ENCODE data around the gene CLASP2. TPM values are rescaled to one million over a fixed set of nuclear protein-coding genes. Genes with fewer than 3 reads are reported as not detected.

CLASP2 gene
- polyA plus RNA-seq, 1 donor (not counting 4 experiments of a cell fraction or from before 2014, with no cell fraction given) = 49.5 TPM

DNA sequence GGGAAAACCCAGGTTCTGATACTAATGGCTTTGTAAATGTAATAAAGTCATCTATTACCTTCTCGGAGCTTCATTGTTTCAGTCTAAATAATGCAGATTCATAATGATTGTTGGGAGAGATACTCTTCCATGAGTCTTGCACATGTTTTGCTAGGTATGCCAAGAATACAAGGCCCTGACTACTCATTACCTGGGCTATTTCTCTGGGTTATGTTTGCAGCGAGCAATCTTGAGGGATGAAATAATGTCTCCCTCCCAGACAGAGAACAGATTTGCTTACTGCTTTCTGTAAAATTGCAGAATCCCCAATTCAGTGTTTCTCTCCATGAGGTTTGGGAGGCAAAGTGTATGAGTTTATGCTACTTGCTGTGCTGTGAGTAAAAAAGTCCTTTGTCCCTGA, 6.2 kb upstream of the CLASP2 start:
- dilution Hi-C loops (cut with MboI; ENCODE audit: extremely low pct_ligation_motif_present, low sequenced_read_pairs) = no loop called here
- no peak for TF ChIP-seq CTCF (optimal IDR thresholded peaks at IDR 0.05 in 1 of 3, IDR thresholded peaks at IDR 0.05 in 1 of 3, conservative IDR thresholded peaks at IDR 0.05 in 1 of 3; ENCODE audit: extremely low read depth in 1 of 3, insufficient read depth in 2 of 3, low read length in 3 of 3)
- no peak for TF ChIP-seq EZH2 (IDR thresholded peaks at IDR 0.05; ENCODE audit: low read length)
- H3K4me1 ChIP-seq (ENCODE audit: control insufficient read depth, extremely low read depth, insufficient read depth, low read length) = peaks cover 5% of the 10 kb centered on the region
- no peaks in the 10 kb centered on the region for H3K9me1 ChIP-seq (ENCODE audit: control insufficient read depth, extremely low read depth, insufficient read depth, low read length)
- no peaks in the 10 kb centered on the region for H4K20me1 ChIP-seq (ENCODE audit: control insufficient read depth, extremely low read depth, insufficient read depth, low read length)
- H3K79me2 ChIP-seq (ENCODE audit: control insufficient read depth, insufficient read depth, low read length) = no peaks in the 10 kb centered on the region
- no peaks in the 10 kb centered on the region for H3K9me3 ChIP-seq (ENCODE audit: control insufficient read depth, low read depth, low read length)
- H3K4me2 ChIP-seq (ENCODE audit: control insufficient read depth, extremely low read depth, insufficient read depth, low read depth, low read length) = no peak overlapping the region
- H3K4me3 ChIP-seq (ENCODE audit: control insufficient read depth in 2 of 3, extremely low read depth in 1 of 3, insufficient read depth in 2 of 3, low read depth in 1 of 3, low read length in 3 of 3) = no peak overlapping the region
- FAIRE-seq (no peak), DNase-seq (ENCODE audit: low read depth, low spot score) (no peak)
- H3K36me3 ChIP-seq (ENCODE audit: control insufficient read depth in 2 of 2, extremely low read depth in 1 of 2, insufficient read depth in 2 of 2, low read length in 2 of 2) = no peaks in the 10 kb centered on the region
- H3K27me3 ChIP-seq (ENCODE audit: control insufficient read depth, extremely low read depth, insufficient read depth, low read length) = no peaks in the 10 kb centered on the region
- no peak overlapping the region for H3K9ac ChIP-seq (ENCODE audit: control insufficient read depth, extremely low read depth, insufficient read depth, low read length)
- H3K27ac ChIP-seq (ENCODE audit: control insufficient read depth, insufficient read depth, low read length) = no peak overlapping the region
- H2AFZ ChIP-seq (ENCODE audit: control insufficient read depth, low read length) = no peak overlapping the region

- Histone ChIP-seq H2AFZ (ENCODE audit: control insufficient read depth, low read length) (no peak overlapping the region), H3K4me2 (ENCODE audit: control insufficient read depth, extremely low read depth, insufficient read depth, low read depth, low read length) (no peak overlapping the region), H3K4me1 (ENCODE audit: control insufficient read depth, extremely low read depth, insufficient read depth, low read length) (peaks cover 12% of the 10 kb centered on the region), H3K9me1 (ENCODE audit: control insufficient read depth, extremely low read depth, insufficient read depth, low read length) (no peaks in the 10 kb centered on the region), H3K9me3 (ENCODE audit: control insufficient read depth, low read depth, low read length) (no peaks in the 10 kb centered on the region), H4K20me1 (ENCODE audit: control insufficient read depth, extremely low read depth, insufficient read depth, low read length) (no peaks in the 10 kb centered on the region), H3K27me3 (ENCODE audit: control insufficient read depth, extremely low read depth, insufficient read depth, low read length) (no peaks in the 10 kb centered on the region), H3K36me3 (ENCODE audit: control insufficient read depth in 2 of 2, extremely low read depth in 1 of 2, insufficient read depth in 2 of 2, low read length in 2 of 2) (no peaks in the 10 kb centered on the region), H3K4me3 (ENCODE audit: control insufficient read depth in 2 of 3, extremely low read depth in 1 of 3, insufficient read depth in 2 of 3, low read depth in 1 of 3, low read length in 3 of 3) (no peak overlapping the region), H3K27ac (ENCODE audit: control insufficient read depth, insufficient read depth, low read length) (no peak overlapping the region), H3K9ac (ENCODE audit: control insufficient read depth, extremely low read depth, insufficient read depth, low read length) (no peak overlapping the region), H3K79me2 (ENCODE audit: control insufficient read depth, insufficient read depth, low read length) (no peaks in the 10 kb centered on the region)
- no peak for TF ChIP-seq CTCF (optimal IDR thresholded peaks at IDR 0.05 in 1 of 3, IDR thresholded peaks at IDR 0.05 in 1 of 3, conservative IDR thresholded peaks at IDR 0.05 in 1 of 3; ENCODE audit: extremely low read depth in 1 of 3, insufficient read depth in 2 of 3, low read length in 3 of 3)
- TF ChIP-seq EZH2 (IDR thresholded peaks at IDR 0.05; ENCODE audit: low read length) = no peak
- FAIRE-seq (no peak), DNase-seq (ENCODE audit: low read depth, low spot score) (no peak)
- dilution Hi-C loops (cut with MboI; ENCODE audit: extremely low pct_ligation_motif_present, low sequenced_read_pairs) = no loop called here
Observed at GRCh38 chr3:33722626-33723370, 4.7 kb upstream of the CLASP2 start.

Data from keratinocyte (primary cell).